GM18858 (cell line): ENCODE data around the gene ZNF670.
A peak's percentile ranks its signal among the peaks of the same experiment; 100 is the strongest.
"Not testable (repeated sequence)": the region's sequence is repeated elsewhere in the genome, so short reads cannot be mapped to it uniquely, and the experiment has no call there.

Source experiments
- ATAC-seq: cut with Tn5 transposase; IDR thresholded peaks from one replicate; pipeline ENCODE4 v1.9.1; 2021; ENCODE audit not compliant: unreplicated experiment

The ZNF670 gene

DNA sequence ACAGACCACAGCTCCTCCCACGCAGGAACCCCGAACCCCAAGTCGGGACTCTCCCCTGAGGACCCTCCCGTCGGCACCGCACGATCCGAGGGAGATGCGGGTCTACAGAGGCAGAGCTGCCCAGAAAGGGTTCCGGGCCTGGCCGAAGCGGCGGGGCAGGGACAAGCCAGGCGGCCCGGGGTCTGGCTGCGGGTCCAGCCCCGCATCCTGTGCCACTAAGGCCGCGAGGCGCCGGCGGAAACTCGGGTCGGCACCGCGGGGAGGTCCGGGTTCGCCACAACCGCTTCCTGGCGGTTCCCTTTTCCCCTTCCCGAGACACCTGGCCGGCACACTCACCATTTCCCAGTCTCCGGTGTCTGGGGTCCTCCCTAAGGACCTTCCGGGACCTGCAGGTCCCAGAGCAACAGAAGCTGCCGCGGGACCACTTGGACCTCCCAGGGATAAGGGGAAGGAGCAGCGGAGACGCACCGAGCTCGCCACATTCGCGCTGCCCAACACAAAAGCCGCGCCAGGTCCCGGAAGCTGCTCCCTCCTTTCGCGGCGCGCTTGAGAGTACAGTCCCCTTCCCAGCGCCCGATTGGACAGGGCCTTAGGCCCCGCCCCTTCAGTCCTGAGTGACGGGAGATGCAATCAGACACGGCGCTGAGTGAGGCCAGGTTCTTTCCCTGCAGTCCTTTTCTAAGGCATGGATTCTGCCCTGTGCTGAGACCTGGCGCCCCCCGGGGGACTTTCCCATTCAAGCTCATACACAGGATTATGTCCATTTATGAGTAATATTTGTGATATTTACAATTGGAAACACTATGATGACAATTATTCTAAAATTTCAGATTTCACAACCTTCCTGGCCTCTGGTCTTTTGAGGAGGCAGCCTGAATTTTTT lies at the start of gene ZNF670:
Gene ZNF670, minus strand, starts transcription at position 554 of the 883 bp plus-strand sequence. Its CDS starts 215 bp downstream, at position 339.
- peak; percentile 99 for ATAC-seq

DNA sequence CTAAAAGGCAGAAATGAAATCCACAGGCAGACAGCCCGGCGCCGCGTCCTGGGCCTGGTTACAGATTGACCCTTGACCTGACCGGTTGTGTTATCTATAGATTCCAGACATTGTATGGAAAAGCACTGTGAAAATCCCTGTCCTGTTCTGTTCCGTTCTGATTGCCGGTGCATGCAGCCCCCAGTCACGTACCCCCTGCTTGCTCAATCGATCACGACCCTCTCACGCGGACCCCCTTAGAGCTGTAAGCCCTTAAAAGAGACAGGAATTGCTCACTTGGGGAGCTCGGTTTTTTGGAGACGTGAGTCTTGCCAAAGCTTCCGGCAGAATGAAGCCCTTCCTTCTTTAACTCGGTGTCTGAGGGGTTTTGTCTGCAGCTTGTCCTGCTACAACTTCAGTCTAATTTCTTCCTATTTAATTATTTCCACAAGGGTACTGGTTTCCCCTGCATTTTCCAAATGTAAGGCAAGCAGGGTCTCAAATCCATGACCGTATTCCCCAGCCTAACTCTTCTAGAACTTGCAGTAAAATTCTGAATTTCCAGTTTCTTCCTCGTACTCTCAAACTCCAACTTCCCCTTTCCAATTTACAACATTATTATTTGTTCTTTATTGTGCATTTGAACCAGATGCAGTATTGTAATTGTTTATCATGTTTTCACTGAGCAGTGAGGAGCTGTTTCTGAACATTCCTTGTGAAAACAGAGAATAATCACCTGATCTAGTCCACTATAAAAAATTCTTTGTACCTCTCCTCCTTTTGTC lies 49.1 kb upstream of the ZNF670 start:
- ATAC-seq: not testable (repeated sequence)

DNA sequence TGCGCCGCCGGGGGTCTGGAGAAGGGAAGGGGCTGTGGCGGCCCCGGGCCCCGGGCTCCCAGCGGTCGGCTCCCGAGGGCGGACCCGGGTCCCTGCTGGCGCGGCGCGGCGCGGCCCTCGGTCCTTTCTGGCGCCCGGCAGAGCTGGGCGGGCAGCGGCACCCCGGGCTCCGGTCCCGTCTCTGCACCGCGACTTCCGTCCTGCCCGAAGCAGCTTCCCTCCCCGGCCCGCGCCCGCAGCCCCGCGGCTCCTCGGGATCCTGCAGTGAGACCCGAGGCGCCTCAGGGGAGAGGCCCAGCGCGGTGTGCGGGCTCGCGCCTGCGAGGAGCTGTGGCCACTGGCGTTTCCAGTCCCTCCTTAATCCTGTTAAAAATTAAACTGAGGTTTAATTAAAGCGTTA lies 48.0 kb upstream of the ZNF670 start:
- peak; percentile 36 for ATAC-seq

DNA sequence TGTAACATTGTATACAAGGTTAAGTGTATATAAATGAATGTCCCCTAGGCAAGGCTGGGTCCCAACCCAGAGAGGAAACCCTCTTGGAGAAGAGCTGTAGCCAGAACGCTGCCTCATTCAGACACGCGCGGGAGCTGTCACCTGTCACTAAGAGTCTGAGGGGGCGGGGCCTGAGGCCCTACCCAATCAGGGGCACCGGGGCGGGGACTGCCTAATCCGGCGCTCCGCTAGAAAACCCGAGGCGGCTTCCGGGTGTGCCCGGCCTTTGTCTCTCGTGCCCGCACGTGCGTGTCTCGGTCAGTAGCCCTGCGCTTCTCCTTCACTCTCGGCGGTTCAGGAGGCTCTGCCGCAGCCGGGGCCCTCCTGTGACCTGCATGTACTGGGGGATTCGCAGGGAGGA lies 47.6 kb upstream of the ZNF670 start:
- peak; percentile 96 for ATAC-seq

DNA sequence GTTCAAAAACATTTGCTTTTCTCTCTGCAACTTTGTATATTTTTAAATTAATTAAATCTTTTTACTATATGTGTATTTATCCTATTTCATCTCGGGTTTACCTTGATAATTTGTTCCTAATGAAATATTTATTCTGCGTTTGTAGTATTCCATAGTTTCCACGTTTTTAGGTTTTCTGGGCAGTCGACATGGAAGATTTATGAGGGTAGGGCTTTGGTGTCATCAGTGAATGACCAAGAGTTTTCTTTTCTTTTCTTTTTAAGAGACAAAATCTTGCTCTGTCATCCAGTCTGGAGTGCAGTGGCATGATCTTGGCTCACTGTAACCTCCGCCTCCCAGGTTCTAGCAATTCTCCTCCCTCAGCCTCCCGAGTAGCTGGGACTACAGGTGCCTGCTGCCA lies 42.8 kb upstream of the ZNF670 start:
- ATAC-seq: no peak

DNA sequence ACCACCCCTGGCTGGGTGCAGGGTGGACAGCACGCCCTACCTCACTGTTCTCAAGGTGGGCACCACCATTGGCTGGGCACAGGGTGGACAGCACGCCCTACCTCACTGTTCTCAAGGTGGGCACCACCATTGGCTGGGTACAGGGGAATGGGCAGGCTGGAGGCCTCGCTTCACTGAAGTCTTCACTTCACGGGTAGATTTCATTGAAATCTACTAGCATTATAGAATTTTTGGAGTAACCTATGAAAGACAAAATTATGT lies 41.7 kb upstream of the ZNF670 start:
- ATAC-seq: not testable (repeated sequence)

DNA sequence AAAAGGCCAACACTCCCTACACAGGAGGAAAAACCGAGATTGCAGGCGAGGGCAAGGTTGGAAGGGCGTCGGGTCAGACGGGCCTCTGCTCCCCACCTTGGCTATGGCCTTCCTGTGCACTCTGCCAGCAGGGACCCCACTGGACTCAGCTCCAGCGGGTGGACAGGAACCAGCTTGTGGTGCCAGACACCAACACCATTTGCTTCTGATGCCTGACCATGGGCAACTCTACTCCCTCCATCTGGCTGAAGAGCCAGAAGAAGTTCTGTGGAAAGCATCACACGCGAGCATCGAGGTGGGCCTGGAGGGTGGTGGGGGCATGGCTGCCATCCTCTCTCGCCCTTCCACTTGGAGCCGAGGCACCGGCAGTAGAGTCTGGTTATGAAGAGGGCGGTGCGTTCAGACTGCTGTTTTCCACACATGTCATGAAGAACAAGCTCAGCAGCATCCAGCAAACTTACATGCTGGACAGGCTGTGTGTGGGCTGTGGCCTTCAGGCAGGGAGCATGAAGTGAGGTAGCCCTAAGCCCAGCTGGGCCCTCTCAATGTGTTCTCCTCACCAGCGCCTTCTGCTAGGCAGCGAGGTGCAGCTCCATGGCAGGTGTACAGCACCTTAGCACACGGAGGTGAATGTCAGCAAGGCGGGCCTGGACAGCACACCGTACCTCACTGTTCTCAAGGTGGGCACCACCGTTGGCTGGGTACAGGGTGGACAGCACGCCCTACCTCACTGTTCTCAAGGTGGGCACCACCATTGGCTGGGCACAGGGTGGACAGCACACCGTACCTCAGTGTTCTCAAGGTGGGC lies 41.2 kb upstream of the ZNF670 start:
- no peak for ATAC-seq

DNA sequence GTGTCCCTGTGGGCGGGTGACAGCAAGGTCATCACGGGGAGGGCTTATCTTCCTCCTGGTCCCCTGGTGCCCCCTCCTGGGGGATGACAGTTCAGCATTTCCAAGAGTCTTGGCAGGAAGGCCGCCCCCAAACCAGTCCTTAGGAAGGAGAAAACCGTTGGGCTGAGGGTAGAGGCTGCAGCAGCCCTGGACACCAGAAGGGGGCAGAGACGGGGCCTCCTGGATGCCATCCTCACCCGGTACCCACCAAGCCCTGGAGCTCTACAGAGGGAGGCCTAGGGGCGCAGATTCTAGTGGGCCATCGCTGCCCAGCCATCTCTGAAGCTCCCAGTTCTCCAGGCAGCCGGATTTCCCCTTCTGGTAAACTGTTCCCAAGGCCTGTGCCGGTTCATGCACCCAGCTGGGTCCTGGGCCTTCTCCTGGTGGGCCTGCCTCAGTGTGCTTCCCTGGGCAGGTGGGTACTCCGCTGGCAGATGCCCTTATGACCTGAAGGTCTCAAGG lies 40.4 kb upstream of the ZNF670 start:
- ATAC-seq: no peak

DNA sequence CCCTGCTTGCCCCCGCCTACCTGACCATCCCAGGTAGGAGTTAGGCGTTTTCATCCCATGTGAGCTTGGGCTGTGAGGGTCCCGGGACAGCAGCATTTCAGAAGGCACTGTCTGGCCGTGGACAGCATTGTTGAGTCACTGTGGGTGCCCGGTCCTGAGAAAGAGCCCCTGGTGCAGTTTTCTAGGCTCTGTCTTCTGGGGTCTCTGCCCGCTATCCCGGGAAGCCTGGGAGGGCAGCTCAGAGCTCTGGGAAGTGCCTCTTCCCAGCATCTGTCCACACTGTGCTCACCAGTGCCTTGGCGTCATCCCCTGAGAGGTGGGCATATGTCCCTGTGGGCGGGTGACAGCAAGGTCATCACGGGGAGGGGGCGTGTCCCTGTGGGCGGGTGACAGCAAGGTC lies 36.9 kb upstream of the ZNF670 start:
- no peak for ATAC-seq

DNA sequence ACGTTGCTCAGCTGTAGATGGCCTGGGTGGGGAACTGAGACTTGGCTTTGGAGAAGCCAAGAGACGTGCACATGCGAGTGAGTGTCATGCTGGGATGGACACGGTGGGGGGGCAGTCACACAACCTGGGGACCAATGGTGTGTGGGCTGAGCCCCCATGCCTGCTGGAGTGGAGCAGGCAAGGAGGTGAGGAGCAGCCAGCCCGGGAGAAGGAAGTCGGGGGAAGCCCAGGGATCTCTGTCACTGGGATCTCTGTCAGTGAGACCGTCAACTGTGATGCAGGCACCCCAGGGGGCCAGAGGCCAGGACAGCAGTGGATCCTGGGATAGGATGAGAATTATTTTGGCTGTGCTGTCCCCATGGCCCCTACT lies 36.5 kb upstream of the ZNF670 start:
- no peak for ATAC-seq

DNA sequence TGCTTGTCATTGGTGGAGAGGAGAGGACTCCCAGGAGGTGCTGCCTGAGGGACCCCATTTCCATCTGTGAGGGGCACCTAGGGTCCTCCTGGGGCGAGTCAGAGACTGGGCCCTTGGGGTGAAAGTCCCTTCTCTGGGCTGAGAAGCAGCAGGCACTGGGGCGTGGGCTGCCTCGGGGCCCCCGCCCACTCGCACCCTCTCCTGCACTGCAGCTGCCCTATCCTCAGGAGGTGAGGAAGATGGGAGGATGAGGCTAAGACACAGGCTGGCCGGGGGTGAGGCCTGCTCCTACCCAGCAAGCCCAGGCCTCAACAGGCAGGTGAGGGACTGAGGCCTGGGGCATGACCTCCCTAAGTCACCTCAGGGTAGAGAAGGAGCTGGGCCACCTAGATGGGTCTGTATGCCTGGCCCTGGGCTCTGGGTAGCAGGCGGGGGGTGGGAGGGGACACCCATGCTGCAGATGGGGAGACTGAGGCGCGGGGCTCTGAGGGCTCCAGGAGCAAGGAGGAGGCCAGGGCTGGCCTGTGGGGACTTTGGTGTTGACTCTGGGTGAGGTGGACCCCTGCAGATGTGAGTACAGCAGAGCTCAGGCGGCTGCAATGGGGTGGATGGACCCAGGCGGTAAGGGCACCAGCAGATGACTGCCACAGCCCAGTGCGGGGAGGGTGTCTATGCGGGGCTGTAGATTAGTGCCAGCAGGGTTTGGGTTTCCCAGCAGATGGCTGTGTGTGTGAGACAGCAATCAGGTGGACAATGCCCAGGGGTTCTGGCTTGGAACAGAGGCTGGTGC lies 35.9 kb upstream of the ZNF670 start:
- ATAC-seq: no peak

DNA sequence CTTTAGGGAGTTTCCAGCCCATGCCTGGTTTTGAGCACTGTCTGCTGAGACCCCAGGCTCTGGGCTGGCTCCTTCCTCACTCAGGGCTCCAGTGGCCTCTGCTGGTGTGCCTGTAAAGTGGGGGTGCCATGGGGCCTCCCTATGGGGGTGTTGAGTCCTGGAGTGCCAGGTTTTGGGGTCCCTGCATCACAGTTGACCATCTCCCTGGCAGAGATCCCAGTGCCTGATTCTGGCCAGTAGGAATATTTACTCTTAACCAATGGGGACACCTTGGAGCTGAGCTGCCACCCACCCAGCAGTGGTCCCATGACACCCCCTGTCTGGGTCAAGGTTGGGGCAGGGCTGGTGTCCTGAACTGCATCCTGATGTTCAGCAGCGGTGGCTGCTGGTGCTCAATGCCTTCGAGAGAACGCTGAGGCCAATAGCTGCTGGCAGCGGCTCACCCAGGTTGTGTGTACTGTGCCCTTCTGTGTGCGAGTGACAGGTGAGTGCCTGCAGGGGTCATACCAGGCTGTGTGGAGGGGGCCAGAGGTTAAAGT lies 35.2 kb upstream of the ZNF670 start:
- ATAC-seq: no peak

DNA sequence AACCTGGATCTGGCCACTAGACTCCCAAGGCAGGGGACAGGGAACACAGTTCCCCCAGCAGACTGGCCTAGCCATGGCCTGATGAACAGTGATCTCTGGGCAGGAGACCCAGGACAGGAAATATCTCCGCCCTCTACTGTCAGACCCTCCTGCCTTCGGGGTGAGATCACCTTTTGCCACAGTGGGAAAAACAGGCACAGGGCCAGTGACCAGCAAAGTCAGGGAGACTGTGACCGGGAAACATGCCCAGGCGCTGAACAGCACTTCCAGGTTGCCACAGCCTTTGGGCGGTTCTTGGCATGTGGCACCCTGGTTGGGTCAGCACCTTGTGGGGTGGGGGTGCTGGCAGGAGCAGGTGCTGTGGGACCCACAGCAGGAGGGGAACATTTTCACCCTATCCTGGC lies 34.5 kb upstream of the ZNF670 start:
- ATAC-seq: no peak

DNA sequence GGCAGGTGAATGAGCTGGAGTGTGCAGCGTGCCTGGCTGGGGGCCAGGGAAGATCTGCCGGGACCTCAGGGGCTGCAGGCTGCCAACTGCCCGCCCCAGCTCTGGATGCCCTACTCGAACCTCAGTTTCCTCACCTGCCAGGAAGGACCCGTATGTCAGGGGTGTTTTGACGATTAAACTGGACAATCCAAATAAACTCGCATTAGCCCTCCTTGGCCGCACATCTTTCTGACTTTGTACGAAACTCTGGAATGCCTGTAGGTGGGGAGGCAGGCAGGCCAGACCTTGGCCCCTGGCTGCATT lies 33.8 kb upstream of the ZNF670 start:
- ATAC-seq: no peak

DNA sequence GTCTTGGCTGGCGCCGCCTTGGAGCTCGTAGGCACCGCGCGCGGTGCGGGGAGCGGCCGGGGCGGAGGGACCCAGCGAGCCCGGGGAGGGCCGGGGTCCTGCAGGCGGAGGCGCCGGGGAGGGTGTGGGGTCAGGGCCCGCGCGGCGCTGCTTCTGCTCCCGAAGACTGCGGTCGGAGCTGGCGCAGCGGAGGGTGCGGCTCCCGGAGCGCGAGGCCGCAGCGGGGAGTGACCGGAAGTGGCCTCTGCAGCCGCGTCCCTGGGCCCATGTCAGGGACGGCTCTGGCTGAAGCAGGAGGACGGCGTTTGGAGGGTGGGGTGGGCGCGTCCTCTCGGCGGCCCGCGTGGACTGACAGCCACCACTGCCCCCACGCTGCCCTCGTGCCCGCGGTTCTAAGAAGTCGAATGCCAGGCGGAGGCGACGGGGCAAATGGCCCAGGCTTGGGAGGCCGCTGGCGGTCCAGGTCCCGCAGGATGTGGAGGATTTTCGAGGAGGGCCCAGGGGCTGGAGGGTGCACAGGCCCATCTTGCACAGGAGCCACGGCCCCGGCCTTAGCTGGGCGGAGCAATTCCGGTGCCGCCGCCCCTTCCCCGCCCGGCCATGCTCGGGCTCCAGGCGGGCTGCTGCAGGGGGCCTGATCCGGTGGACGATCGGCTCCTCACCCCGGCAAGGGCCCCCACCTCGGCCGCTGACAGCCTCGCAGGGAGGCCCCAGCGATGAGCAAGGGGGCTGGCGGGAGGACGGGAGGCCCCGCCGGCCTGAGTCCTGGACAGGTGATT lies 33.3 kb upstream of the ZNF670 start:
- no peak for ATAC-seq

DNA sequence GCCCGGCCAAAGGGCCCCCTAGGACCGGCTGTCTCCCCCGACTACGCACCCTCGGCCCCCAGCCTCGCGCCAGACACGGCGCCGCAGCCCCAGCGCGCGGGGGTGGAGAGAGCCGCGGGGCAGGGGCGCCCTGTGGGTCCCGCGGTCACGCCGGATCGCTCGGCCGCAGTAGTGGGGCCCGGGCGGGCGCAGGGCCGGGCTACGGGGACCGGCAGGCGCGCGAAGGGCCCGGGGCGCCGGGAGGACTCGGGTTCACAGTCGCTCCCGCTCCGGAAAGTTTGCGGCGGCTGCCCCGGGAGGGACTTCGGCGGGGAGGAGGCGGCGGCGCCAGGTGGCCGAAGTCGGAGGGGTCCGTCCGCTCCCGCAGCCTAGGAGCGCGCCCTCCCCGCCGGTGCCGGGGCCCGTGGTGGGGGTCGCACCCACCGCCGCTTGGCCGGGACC lies 32.7 kb upstream of the ZNF670 start:
- no peak for ATAC-seq

DNA sequence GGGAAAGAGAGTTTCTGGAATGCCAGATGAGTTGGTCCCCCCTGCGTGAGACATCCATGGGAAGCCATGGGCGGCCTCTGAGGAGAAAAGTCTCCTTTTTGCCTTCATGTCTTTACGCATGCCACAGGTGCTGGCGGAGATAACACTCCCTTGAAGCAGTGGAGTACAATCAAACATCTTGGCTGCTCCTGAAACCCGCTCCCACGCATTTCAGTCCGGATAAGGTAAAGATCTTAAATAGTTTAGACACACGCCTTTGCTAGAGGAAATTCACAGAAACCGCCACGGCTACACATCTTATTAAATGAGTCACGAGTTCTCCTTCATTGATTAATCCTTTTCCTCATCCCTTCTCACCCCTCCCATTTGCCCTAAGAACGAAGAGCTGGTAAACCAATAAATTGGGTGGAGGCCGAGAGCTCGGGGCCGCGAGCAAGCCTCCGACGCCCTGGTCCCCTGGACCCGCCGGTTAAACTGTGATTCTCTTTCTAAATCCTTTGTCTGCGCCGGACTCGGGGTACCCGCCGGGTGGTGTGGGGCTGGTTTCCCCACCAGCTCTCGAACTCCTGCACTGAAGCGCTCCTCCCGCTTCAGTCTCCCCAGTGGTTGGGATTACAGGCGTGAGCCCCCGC lies 32.1 kb upstream of the ZNF670 start:
- ATAC-seq: no peak

DNA sequence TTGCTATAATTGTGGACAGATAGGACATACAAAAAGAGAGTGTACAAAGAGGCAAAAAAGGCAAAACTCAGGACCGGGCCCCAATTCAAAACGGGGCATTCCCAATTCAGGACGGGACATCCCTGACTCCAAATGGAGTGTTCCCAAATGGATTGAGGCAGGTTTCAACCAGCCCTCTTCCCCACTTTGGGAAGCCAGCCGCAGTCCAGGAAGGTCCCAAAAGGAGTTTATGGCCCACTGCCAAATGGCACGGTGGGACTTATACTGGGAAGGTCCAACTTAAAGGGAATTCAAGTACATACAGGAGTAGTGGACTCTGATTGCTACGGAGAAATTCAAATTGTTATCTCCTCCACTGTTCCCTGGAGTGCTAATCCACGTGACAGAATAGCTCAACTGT lies 29.1 kb upstream of the ZNF670 start:
- no peak for ATAC-seq

DNA sequence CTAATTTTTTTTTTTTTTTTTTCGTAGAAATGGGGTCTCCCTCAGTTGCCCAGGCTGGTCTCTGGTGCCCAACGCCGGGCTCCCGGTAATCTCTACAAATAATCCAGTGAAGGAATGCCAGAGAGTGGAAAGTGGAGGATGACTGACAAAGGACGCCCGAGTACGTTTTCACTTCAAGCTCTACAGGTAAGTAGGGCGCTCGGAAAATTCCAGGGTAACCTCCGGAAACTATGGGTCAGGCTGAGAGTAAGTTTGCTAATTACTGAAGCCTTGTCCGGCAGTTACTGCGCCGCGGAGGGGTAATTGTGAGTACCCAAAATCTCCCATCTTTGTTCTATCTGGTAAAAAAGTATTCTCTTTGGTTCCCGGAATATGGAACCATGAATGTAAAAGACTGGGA lies 27.4 kb upstream of the ZNF670 start:
- no peak for ATAC-seq
